ENCODE measurements around the gene BRSK2.
"Not testable (repeated sequence)": the region's sequence is repeated elsewhere in the genome, so short reads cannot be mapped to it uniquely, and the experiment has no call there.

The BRSK2 gene

DNA sequence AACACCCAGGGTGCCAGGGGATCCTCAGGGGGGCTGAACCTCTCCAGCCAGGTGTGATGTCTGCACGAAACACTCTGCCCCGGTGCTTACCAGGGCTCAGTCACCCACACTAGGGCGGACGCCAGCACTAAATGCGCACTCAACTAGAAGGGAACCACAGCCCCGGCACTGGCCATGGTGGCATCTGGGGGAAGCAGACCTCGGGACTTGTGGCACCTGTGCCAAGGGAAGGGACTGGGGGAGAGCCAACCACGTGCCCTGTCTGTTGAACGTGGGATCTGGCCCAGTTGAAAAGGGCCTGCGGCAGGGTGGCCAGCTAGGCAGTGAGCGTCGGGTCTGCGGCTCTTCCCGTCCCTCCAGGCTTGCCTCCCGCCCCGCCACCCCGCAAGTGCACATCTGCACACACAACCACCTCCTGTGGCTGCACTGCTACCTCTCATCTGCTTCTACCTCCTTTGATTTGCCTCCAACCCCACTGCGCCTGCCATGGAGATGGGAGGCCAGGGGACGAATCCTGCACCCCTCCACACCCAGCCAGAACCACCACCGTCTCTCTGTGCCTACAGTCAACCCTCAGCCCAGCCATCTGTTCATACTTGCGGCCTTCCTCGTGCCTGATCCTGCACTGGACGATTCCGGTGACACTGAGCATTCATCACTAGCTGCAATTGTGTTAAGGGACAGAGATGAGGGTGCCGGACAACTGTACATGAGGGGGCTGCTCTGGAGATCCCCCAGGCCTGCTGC lies 111.9 kb downstream of the BRSK2 start:
- DNase-seq (ENCODE audit: low spot score) = no peak

DNA sequence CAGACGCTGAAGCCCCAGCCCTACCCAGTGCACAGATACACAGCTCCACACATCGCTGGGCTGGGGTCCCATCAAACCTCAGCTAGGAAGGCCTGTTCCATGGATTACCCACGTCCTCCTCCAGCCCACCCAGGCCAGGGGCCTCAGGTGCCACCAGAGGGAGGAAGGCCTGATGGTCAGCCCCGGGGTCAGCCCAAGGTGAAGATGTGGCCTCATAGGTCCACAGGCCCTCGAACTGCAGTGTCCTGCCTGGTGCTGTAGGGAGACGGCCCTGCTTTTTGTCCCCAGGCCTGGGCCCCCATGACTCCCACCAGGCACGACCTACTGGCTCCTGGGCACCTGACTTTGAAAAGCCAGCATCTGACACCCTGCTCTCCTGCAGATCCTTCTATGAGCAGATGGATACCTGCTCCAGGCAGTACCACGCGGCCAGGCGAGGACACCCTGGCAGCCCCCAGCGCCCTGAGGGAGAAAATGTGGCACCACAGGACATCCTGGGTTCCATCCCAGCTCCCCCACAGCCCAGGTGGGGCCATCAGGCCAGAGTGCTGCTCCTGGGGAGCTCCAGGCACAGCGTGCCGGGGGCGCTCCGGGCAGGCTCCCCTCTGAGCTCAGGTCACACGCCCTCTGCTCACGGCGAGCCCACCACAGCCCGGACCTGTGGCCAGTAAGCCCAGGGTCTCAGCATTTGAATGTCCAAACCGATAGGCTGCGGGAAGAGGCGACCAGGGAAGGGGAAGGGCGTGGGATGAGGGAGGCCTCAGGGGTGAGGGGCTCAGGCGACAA lies 112.6 kb downstream of the BRSK2 start:
- DNase-seq (ENCODE audit: low spot score) = no peak

DNA sequence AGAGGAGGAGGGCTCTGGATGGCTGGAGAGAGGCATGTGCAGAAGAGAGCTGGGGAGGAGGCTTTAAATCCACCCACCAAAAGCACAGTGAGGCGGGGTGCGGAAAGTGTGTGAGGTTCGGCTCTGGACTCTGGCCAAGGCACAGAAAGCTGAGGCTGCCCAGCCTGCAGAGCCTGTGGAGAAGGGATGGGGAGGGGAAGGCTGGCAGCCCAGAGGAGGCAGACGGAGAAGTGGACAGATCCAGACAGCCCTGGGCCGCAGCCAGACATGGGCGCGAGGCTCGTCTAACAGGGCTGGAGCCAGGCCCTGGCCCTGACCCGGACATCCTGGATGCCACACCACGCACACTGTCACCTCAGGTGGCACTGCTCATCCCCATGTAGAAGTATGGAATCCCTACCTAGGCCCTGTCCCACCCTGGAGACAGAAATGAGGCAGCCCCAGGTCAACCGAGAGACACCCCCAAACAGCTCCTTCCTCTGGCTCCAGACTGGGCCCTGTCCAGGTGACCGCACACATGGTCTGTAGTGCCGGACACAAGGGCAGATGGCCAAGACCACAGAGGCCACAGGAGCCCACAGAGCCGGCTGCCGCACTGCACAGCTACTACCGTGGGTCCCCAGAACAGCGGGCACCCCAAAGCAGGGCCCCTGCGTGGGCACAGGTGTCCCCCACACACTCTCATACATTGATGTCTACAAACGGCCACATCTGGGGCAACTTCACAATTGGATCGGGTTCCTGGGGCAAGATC lies 113.4 kb downstream of the BRSK2 start:
- peak; percentile 58 for DNase-seq (ENCODE audit: low spot score)

DNA sequence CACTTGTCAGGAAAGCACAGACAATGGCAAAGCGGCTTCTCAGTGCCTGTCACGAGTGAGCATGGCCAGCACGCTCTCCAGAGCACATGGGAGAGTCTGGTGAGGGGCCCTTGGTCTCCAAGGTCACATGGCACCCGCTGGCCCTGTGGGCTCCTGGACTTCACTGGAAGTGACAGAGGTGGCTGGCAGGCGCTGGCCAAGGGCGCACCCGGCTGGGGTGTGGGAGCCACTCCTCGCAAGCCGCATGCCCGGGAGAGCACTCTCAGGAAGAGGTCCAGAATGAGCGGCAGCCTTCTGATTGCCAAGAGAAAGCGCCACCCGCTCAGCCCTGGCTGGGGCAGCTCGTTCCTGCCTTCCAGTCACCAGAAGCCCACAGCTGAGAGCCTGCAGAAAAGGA lies 114.0 kb downstream of the BRSK2 start:
- DNase-seq (ENCODE audit: low spot score) = peak; percentile 58

DNA sequence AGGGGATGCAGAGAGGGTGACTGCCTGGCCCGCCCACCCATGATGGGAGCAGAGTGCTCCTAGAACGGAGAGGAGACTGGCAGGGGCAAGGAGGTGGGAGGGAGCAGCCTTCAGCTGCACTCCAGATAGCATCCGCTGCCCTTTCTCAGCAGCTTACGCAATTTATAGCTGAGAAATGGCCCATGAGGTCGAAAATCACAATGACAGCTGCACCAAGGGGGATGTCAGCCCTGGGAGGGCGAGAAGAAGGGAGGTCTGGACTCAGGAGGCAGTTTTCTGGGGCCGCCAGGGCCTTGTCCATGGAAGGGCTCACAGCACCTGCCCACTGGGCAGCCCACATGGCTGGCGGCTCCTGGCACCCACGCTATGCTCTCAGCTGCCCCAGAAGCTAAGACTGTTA lies 114.4 kb downstream of the BRSK2 start:
- DNase-seq (ENCODE audit: low spot score) = no peak

DNA sequence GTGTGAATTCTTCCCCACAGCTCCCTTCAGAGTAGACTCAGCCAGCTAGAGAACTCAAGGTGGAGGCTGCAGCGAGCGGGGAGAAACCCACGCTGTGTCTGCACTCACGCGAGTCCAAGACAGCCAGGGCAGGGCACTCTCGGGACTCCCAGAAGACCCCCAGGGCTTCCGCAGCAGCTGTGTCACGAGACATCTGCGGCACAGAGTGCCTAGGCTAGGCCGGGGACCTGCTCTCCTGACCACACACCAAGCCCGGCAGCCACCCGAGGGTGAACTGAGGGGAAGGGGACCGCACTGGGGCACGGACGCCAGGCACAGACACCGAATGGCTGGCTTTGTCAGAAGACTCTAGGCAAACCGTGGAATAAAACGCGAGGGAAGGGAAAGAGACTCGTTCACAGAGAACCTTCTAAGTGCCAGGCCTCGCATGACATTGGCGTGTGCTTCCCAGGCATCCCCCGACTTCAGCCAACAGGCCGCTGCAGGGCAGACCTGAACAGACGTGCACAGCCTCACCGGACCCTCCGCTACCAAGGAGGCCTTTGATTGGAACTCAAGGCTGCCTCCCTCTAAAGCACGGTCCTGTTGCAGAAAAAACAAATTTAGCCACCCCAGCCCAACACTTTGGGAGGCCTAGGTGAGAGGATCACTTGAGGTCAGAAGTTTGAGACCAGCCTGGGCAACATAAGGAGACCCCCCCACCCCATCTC lies 115.0 kb downstream of the BRSK2 start:
- no peak for DNase-seq (ENCODE audit: low spot score)

DNA sequence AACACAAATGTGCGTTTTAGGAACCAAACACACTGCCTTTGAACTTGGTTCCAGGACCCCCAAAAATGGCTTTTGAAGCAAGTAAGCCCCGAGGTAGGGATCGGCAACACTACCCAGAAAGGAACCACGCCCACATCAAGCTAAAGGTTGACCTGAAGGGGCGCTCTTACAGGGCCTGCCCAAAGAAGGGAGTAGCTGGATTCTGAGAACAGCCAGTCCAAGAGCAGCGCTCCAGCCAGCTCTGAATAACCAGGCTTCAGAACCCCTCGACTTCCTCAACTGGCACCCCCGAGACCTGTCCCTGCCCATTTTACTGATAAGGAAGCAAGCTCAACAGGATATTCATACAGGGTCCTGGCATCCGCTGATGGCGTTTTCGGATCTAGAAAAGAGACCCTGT lies 115.7 kb downstream of the BRSK2 start:
- no peak for DNase-seq (ENCODE audit: low spot score)

DNA sequence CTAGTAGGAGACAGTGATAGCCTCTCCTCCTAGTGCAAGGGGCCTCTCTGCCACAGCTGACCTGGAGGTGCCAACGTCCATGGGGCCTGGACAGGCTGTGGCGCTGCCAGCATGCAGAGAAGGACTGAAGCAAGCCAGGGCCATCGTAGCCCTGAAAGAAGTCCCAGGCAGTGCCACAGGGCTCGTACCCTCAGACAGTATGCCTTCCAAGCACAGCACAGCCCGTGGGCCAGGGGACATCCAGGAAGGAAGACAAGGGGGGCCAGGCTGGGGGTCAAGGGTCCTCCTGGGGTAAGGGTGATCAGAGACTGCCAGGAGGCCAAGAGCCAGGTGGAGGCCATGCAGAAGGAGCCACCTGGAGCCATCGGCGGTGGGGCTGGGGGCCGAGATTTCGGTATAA lies 117.2 kb downstream of the BRSK2 start:
- no peak for DNase-seq (ENCODE audit: low spot score)

DNA sequence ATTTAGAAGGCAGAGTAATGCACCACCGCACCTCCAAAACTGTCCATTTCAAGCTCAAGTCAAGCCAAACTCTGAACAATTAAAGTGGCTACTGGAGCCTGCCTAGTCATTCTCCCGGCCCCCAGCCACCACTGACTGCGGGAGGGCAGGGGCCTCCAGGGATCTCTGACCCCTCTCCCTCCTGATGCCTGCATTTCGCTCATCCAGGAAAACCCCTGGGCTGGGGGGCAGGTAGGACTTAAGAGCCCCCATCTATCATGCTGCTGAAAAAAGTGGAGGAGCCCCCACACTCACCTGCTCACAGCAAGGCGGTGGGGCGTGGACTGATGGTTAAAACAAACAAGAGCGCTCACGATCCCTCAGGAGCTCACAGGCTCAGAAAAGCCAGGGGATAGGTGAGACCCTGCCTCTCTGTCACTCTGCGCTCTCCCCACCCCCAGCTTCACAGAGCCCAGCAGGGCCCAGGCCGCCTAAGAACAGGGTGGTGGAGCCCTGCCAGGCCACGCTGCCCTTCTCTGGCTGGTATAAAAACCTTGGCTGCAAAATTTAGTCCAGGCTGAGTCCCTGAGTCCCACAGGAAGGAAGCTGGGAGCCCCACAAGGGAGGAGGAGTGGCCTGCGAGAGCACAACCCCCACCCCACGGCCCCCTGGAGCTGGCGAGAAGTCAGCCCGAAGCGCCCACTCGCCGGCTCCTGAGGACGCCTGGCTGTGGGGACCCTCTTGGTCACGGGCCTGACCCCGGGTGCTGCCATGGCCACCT lies 117.8 kb downstream of the BRSK2 start:
- DNase-seq (ENCODE audit: low spot score) = no peak

DNA sequence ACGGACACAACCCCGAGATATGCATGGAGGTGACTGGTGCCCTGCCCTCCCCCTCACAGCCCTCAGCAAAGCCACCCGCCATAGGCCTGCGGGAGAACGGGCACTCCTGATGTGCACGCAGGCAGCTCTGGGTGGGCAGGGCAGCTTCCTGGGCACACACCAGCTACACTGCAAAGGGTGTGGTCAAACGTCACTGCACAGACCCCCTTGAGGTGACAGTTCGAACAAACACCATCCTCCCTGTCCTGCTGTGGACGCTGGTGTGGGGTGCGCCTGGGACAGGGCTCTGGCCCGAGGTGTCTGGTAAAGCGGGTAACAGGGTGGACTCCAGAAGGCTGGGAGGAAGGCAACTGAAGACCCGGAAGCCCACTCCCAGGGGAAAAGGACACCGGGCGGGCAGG lies 118.8 kb downstream of the BRSK2 start:
- DNase-seq (ENCODE audit: low spot score) = no peak

DNA sequence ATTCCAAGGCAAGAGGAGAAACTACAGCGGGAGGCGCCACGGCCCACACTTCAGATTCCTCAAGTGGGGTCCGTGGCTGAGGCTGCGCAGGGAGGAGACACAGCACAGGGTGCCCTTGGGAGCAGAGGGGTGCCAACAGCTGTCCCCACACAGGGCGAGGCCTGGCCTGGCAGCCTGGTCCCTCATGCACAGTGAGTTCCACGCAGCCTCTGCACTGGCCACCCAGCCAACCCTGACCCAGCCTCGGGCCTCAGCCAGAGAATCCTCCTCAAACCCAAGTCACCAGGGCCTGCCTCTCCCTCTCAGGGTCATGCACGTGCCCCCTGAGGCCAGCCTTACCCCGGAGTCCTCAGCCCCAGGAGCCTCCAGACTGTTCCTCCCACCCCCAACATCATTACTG lies 119.3 kb downstream of the BRSK2 start:
- no peak for DNase-seq (ENCODE audit: low spot score)

DNA sequence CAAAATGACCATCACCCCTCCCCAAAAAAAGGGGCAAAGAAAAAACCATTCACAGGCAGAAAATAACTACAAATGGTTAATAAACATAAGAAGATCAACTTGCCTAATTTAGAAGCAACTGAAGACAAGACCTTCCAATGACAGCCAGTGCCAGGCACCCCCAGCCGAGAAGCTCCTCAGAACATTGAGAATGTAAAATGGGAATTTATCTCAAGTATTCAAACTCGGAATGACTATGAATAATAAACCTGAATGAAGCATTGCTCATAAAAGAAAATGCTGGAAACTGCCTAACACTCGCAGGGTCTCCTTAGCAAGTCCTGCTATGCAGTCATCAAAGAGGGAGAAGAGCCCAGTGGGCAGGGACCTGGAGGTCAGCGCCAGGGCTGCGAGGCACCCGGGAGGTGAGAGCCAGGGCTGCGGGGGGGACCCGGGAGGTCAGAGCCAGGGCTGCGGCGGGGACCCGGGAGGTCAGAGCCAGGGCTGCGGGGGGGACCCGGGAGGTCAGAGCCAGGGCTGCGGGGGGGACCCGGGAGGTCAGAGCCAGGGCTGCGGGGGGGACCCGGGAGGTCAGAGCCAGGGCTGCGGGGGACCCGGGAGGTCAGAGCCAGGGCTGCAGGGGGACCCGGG lies 120.0 kb downstream of the BRSK2 start:
- DNase-seq (ENCODE audit: low spot score) = no peak

DNA sequence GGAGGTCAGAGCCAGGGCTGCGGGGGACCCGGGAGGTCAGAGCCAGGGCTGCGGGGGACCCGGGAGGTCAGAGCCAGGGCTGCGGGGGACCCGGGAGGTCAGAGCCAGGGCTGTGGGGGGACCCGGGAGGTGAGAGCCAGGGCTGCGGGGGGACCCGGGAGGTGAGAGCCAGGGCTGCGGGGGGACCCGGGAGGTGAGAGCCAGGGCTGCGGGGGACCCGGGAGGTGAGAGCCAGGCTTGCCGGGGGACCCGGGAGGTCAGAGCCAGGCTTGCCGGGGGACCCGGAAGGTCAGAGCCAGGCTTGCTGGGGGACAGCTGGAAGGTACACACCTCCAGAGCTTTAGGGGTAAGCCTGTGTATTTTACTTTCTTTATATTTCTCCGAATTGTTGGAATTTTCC lies 120.6 kb downstream of the BRSK2 start:
- not testable (repeated sequence) for DNase-seq (ENCODE audit: low spot score)

DNA sequence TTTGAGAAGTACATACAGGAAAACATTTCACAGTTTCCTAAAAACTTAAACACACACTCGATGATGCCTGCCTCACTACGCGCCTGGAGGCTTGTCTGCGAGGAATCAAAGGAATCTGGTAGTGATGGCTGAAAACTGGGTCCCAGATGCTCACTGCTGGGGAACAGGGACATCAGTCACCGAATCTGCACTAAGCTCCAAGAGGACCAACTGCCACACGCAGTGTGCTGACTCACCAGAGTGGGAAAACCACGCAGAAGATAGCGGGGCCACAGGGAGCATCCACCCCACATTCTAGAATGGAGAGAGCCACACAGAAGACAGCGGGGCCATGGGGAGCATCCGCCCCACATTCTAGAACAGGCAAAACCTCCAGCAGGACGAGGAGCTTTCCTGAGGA lies 121.2 kb downstream of the BRSK2 start:
- DNase-seq (ENCODE audit: low spot score) = no peak

DNA sequence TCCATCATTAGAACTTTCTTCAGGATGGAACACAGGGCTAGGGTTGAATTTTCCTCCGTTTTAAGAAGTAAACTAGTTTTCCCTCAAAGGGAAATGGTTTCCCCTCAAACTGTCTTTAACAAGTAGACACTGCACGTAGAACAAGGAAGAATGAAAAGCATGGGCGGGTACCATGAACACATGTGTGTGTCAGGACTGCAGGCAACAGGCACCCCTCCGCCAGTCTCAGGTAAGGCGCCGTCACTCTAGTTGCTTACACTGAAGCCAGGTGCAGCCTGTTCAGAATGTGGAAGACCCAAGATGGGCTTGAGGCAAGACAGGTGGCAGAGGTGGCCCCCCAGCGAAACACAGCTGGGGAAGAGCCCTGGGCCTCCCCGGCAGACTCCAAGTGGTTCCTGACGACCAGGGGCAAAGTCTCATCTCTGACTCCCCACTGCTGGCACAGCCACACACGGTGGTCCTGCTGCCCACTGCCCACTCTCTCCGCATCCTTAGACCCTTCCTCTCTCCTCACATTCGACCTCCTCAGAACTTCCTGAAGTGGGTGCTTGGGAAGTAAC lies 122.3 kb downstream of the BRSK2 start:
- no peak for DNase-seq (ENCODE audit: low spot score)

Measured in pons (tissue), 1 donor.